ENCODE data around the gene SLC39A10.

GRCh38 chr2:195695002-195695631 lies 38.1 kb downstream of the SLC39A10 start:
- TF ChIP-seq CTCF (IDR thresholded peaks at IDR 0.05; ENCODE audit: low read depth, low read length) (no peak), EZH2phosphoT487 (IDR thresholded peaks at IDR 0.05; ENCODE audit: low read depth) (no peak)

All from OCI-LY3 (cell line).